ENCODE results near the gene AVPR1A. TPM values are rescaled to one million over a fixed set of nuclear protein-coding genes. Genes with fewer than 3 reads are reported as not detected.
"Not testable (repeated sequence)": the region's sequence is repeated elsewhere in the genome, so short reads cannot be mapped to it uniquely, and the experiment has no call there.

AVPR1A gene
- total RNA-seq = not detected in 2 replicates

DNA sequence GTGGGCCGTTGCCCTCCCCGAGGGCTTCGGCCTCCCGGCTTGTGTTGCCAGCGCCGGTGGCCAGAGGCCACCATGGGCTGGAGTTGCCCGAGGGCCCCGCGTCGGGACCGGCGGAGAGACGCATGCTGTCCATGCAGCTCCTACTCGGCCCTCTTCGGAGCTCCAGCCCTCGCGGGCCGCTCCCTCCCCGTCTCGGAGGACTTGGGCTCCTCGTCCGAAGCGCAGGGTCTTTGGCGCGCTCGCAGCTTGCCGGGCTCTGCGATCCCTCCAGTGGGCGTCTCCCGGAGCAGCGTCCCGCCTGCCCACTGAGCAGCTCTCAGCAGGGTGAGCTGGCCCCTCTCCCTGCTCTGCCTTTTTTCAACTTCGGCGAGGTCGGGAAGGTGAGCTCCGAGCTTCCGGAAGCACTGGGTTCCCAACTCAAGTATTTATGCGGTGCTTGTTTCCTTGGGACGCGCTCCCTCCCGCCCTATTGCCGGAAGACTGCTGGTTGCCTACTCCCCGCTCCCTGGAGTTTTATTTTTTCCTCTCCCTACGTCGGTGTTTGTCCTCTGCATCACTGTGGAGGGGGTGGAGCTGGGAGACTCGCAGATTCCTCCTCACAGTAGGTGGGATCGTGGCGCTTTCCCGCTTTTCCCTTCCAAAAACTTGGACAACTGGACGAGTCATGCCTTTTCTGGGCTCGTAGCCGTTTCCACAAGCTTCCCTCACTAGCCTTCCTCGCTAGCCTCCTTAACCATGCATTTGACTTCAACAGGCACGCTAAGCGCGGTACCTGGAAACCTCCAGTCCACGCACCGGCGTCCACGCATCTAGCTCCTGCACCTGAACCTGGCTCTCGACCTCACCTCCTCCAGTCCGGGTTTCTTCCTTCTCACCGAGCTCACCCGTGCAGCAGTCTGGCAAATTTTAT, at the start of gene AVPR1A:
Gene AVPR1A (minus strand): TSS at position 489 of the 910 bp plus-strand sequence. CDS start 365 bp downstream, at position 124.
- peaks cover 4% of the 10 kb centered on the region for H3K36me3 Mint-ChIP-seq (ENCODE audit: low read depth)
- peaks cover 8% of the 10 kb centered on the region for H3K4me1 Mint-ChIP-seq (ENCODE audit: low read depth)
- H3K27me3 Mint-ChIP-seq (ENCODE audit: low read depth) = peaks cover 48% of the 10 kb centered on the region
- intact Hi-C loops (cut with micrococcal nuclease) = no loop called here
- no peak within 1 kb of the TSS for H3K27ac Mint-ChIP-seq
- peak within 1 kb of the TSS; percentile 10 for H3K4me3 Mint-ChIP-seq (ENCODE audit: low read depth)
- no peak for DNase-seq (ENCODE audit: low spot score)
- H3K9me3 Mint-ChIP-seq = no peaks in the 10 kb centered on the region

DNA sequence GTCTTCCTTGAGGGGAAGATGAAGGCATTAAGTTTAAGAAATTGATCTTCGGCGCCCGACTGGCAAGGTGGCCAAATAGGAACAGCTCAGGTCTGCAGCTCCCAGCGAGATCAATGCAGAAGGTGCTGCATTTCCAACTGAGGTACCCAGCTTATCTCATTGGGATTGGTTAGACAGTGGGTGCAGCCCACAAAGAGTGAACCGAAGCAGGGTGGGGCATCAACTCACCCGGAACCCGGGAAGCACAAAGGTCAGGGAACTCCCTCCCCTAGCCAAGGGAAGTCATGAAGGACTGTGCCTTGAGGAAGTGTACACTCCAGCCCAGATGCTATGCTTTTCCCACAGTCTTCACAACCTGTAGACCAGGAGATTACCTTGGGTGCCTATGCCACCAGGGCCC, 45.2 kb upstream of the AVPR1A start:
- peaks cover 4% of the 10 kb centered on the region for H3K9me3 Mint-ChIP-seq
- H3K27me3 Mint-ChIP-seq (ENCODE audit: low read depth) = no peaks in the 10 kb centered on the region
- no peak for DNase-seq (ENCODE audit: low spot score)
- H3K4me3 Mint-ChIP-seq (ENCODE audit: low read depth) = no peak overlapping the region
- H3K36me3 Mint-ChIP-seq (ENCODE audit: low read depth) = no peaks in the 10 kb centered on the region
- no peak overlapping the region for H3K27ac Mint-ChIP-seq
- no peaks in the 10 kb centered on the region for H3K4me1 Mint-ChIP-seq (ENCODE audit: low read depth)
- intact Hi-C loops (cut with micrococcal nuclease) = no loop called here

DNA sequence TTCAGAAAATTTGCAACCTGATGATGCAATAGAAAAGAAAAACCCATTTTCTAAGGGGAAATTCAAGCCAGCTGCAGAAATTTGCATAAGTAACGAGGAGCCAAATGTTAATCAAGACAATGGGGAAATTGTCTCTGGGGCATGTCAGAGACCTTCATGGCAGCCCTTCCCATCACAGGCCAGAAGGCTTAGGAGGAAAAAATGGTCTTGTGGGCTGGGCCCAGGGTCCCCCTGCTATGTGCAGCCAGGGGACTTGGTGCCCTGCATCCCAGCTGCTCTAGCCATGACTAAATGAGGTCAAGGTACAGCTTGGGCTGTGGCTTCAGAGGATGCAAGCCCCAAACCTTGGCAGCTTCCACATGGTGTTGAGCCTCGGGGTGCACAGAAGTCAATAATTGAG, 28.2 kb upstream of the AVPR1A start:
- no peak overlapping the region for H3K4me3 Mint-ChIP-seq (ENCODE audit: low read depth)
- no peak overlapping the region for H3K27ac Mint-ChIP-seq
- peaks cover 46% of the 10 kb centered on the region for H3K9me3 Mint-ChIP-seq
- no peaks in the 10 kb centered on the region for H3K4me1 Mint-ChIP-seq (ENCODE audit: low read depth)
- no peaks in the 10 kb centered on the region for H3K27me3 Mint-ChIP-seq (ENCODE audit: low read depth)
- no peak for DNase-seq (ENCODE audit: low spot score)
- H3K36me3 Mint-ChIP-seq (ENCODE audit: low read depth) = no peaks in the 10 kb centered on the region
- intact Hi-C loops (cut with micrococcal nuclease) = no loop called here

DNA sequence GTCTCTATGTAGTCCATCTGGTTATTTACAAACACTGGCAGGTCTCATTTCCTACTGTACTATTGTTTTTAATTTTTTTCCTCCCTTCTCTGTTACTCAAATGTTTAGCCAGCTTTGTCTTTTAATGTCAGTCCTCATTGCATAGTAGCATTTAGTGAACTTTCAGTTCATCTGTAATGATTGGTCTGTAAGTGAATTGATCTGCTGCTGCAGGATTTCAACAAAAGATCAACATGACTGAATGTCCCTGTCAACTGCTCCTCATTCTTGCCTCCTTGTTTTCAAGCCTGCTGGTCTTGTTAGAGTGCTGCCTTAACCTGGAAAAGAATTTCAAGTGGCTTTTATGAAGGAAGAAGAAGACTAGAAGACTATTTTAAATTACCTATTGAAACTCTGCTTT, 19.3 kb upstream of the AVPR1A start:
- no peak overlapping the region for H3K27ac Mint-ChIP-seq
- peaks cover 8% of the 10 kb centered on the region for H3K9me3 Mint-ChIP-seq
- intact Hi-C loops (cut with micrococcal nuclease) = no loop called here
- no peak overlapping the region for H3K4me3 Mint-ChIP-seq (ENCODE audit: low read depth)
- no peaks in the 10 kb centered on the region for H3K4me1 Mint-ChIP-seq (ENCODE audit: low read depth)
- H3K27me3 Mint-ChIP-seq (ENCODE audit: low read depth) = no peaks in the 10 kb centered on the region
- no peak for DNase-seq (ENCODE audit: low spot score)
- H3K36me3 Mint-ChIP-seq (ENCODE audit: low read depth) = no peaks in the 10 kb centered on the region

DNA sequence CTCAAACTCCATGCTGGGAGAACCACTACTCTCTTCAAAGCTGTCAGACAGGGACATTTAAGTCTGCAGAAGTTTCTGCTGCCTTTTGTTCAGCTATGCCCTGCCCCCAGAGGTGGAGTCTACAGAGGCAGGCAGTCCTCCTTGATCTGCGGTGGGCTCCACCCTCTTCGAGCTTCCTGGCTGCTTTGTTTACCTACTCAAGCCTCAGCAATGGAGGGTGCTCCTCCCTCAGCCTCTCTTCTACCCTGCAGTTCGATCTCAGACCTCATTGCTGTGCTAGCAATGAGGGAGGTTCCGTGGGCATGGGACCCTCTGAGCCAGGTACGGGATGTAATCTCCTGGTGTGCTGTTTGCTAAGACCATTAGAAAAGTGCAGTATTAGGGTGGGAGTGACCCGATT, 16.7 kb upstream of the AVPR1A start:
- H3K36me3 Mint-ChIP-seq (ENCODE audit: low read depth); intact Hi-C loops (cut with micrococcal nuclease); H3K9me3 Mint-ChIP-seq; H3K4me1 Mint-ChIP-seq (ENCODE audit: low read depth); H3K27me3 Mint-ChIP-seq (ENCODE audit: low read depth); H3K27ac Mint-ChIP-seq; DNase-seq (ENCODE audit: low spot score); H3K4me3 Mint-ChIP-seq (ENCODE audit: low read depth): not testable (repeated sequence)

DNA sequence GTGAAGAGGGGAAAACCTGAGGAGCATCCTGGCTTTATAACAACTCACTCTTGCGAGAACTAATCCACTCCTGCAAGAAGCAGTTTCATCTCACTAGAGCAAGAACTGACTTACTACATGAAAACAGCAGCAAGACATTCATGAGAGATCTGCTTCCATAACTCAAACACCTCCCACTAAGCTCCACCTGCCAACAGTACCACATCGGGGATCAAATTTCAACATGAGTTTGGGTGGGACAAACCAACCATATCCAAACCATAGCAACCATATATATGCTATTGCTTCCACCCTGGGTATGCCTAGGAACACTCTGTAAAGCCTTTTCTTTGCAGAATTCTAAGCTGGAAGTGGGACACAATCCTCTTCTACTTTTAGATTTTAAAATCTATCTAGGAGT, 13.9 kb upstream of the AVPR1A start:
- Mint-ChIP-seq H3K4me3 (ENCODE audit: low read depth) (no peak overlapping the region), H3K27me3 (ENCODE audit: low read depth) (no peaks in the 10 kb centered on the region), H3K36me3 (ENCODE audit: low read depth) (no peaks in the 10 kb centered on the region), H3K4me1 (ENCODE audit: low read depth) (no peaks in the 10 kb centered on the region), H3K9me3 (no peaks in the 10 kb centered on the region), H3K27ac (no peak overlapping the region)
- DNase-seq (ENCODE audit: low spot score) = no peak
- intact Hi-C loops (cut with micrococcal nuclease) = no loop called here

DNA sequence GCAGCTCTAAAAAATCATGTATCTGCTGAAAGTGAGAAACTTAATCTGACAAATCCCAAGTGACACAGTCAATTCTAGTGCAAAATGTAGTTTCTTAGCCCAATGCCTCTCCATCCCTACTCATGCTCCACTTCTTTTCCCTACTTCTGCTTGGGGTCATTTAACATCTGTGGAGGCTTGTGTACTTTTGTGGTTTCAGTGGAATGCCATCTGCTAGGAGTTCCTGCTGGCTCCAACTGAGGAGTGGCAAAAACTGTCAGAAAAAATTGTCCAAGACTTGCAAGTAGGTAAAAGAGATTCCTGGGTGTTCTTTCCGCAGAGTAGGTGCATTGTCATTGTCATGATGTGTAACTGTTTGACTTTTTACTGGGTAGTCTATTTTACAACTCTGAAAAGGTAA, 12.5 kb upstream of the AVPR1A start:
- Mint-ChIP-seq H3K9me3 (no peaks in the 10 kb centered on the region), H3K27me3 (ENCODE audit: low read depth) (no peaks in the 10 kb centered on the region), H3K27ac (no peak overlapping the region), H3K36me3 (ENCODE audit: low read depth) (no peaks in the 10 kb centered on the region), H3K4me1 (ENCODE audit: low read depth) (no peaks in the 10 kb centered on the region), H3K4me3 (ENCODE audit: low read depth) (no peak overlapping the region)
- DNase-seq (ENCODE audit: low spot score) = no peak
- intact Hi-C loops (cut with micrococcal nuclease) = no loop called here

DNA sequence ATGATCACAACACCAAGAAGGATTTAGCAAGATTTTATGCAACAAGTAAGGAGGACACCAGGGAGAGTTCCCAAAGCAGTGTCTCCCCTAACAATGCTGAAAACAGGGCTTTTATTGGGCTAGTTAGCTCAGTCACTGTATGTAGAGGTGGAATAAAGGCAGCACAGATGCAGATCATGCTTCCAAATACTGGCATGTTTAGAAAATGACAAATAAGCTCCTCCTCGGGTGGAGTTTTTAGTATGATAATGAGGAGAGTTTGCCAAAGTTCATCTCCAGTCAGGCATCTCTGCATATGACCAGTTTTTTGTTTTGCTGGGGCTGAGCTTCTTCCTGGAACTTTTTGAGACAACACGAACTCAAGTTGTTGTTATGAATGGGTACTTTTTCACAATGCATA, 4.4 kb upstream of the AVPR1A start:
- Mint-ChIP-seq H3K36me3 (ENCODE audit: low read depth) (peaks cover 4% of the 10 kb centered on the region), H3K9me3 (no peaks in the 10 kb centered on the region), H3K4me3 (ENCODE audit: low read depth) (no peak overlapping the region), H3K27me3 (ENCODE audit: low read depth) (peaks cover 23% of the 10 kb centered on the region), H3K4me1 (ENCODE audit: low read depth) (peaks cover 6% of the 10 kb centered on the region), H3K27ac (no peak overlapping the region)
- no peak for DNase-seq (ENCODE audit: low spot score)
- intact Hi-C loops (cut with micrococcal nuclease) = no loop called here

DNA sequence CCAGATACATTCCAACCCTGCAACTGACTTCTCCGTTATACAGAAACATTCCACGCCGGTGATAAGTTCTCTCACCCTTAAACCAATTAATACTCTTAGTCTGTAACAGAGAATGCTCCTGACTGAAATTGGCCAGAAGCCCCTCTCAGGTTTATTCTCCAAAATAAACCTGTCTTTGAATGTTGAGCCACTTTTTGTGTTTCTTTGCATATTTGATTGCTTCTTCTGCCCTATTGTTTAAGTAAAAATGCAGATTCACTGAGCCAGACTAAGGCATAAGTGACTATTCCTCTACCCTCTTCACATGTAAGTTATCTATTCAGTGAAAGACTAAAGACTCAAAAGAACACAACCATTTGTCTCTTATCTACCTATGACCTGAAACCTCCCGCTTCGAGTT, 3.6 kb upstream of the AVPR1A start:
- no peaks in the 10 kb centered on the region for H3K9me3 Mint-ChIP-seq
- DNase-seq (ENCODE audit: low spot score) = no peak
- no peak overlapping the region for H3K4me3 Mint-ChIP-seq (ENCODE audit: low read depth)
- peaks cover 4% of the 10 kb centered on the region for H3K36me3 Mint-ChIP-seq (ENCODE audit: low read depth)
- H3K27ac Mint-ChIP-seq = no peak overlapping the region
- intact Hi-C loops (cut with micrococcal nuclease) = no loop called here
- peaks cover 31% of the 10 kb centered on the region for H3K27me3 Mint-ChIP-seq (ENCODE audit: low read depth)
- peaks cover 8% of the 10 kb centered on the region for H3K4me1 Mint-ChIP-seq (ENCODE audit: low read depth)

DNA sequence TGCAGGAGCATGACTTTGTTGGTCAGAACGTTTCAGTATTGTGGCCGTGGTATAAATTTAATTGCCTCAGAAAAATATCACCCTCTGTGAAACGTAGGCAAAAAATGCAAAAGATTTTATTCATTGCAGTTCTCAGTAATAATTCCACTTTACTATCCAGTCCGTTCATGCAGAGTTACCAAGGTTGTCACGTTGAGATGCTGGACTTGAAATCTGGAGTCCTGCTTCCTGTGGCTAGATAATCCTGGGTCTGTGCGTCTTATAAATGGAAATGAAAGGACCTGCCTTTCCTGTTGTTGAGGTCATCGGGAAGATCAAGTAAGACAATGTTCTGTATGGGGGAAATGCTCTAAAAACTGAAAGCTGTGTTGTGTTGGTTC, 1.3 kb upstream of the AVPR1A start:
- Mint-ChIP-seq H3K36me3 (ENCODE audit: low read depth) (peaks cover 4% of the 10 kb centered on the region), H3K9me3 (no peaks in the 10 kb centered on the region), H3K4me1 (ENCODE audit: low read depth) (peaks cover 8% of the 10 kb centered on the region)

DNA sequence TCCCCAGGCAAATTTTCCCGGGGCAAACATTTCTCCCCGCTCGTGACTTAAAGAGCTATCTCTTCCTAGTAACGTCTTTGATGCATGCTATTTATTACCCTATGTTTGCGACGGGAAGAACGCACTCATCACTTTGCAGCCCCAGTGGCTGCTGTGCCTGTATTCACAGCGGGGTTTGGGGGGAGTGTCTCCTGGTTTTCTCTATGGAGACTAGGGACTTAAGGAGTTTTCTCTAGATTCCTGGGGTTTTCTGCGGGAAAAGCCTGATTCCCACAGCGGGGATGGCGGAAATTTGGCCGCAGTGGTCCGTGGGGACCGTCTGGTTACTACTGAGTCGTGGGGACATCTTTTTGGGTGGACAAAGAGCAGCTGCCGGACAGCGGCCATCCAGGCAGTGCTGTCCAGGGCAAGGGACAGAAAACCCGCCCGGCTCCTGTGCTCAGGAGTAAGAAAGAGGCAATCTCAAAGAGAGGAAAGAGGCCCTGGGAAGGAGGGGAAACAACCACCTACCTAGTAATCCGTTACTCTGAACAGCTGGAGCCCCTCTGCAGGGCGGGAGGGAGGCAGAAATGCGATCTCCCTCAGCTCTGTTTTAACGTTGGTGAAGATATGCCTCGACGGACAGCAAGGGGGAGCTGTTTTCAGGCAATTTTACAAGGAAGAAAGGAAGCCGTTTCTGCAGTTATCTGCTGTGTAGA, 771 bp upstream of the AVPR1A start:
- Mint-ChIP-seq H3K27ac (no peak overlapping the region), H3K4me1 (ENCODE audit: low read depth) (peaks cover 8% of the 10 kb centered on the region), H3K36me3 (ENCODE audit: low read depth) (peaks cover 4% of the 10 kb centered on the region), H3K27me3 (ENCODE audit: low read depth) (peaks cover 47% of the 10 kb centered on the region), H3K9me3 (no peaks in the 10 kb centered on the region), H3K4me3 (ENCODE audit: low read depth) (peak overlapping the region; percentile 10)
- intact Hi-C loops (cut with micrococcal nuclease) = no loop called here
- DNase-seq (ENCODE audit: low spot score) = no peak

More for the DNA sequence above, 1.3 kb upstream of the AVPR1A start:
- H3K27ac Mint-ChIP-seq = no peak overlapping the region
- H3K4me3 Mint-ChIP-seq (ENCODE audit: low read depth) = no peak overlapping the region
- intact Hi-C loops (cut with micrococcal nuclease) = no loop called here
- no peak for DNase-seq (ENCODE audit: low spot score)
- H3K27me3 Mint-ChIP-seq (ENCODE audit: low read depth) = peaks cover 46% of the 10 kb centered on the region

DNA sequence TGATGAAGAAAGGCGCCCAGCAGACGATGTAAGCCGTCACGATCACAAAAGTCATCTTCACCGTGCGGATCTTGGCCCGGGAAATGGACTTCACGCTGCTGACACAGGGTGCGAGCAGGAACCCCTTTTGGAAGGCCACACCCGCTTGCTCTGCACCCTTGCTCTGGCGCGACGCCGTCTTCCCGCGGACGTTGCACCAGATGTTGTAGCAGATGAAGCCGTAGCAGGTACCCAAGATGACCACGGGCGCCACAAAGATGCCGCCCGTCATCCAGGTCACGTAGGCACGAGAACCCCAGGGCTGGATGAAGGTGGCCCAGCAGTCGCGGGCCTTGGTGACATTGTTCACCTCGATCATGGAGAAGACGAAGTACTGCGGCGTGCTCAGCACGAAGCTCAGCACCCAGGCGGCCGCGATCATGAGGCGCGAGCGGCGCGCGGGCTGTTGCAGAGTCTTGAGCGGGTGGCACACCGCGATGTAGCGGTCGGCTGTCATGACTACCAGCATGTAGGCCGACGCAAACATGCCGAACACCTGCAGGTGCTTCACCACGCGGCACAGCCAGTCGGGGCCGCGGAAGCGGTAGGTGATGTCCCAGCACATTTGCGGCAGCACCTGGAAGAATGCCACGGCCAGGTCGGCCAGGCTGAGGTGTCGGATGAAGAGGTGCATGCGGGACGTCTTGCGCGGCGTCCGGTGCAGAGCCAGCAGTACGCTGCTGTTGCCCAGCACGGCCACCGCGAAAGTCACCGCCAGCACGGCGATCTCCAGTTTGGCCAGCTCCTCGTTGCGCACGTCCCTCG, 890 bp downstream of the AVPR1A start:
- no peak overlapping the region for H3K4me3 Mint-ChIP-seq (ENCODE audit: low read depth)
- H3K27me3 Mint-ChIP-seq (ENCODE audit: low read depth) = peaks cover 48% of the 10 kb centered on the region
- DNase-seq (ENCODE audit: low spot score) = peak; percentile 9
- peaks cover 4% of the 10 kb centered on the region for H3K36me3 Mint-ChIP-seq (ENCODE audit: low read depth)
- no peak overlapping the region for H3K27ac Mint-ChIP-seq
- intact Hi-C loops (cut with micrococcal nuclease) = no loop called here
- no peaks in the 10 kb centered on the region for H3K9me3 Mint-ChIP-seq
- H3K4me1 Mint-ChIP-seq (ENCODE audit: low read depth) = peaks cover 8% of the 10 kb centered on the region

Measured in activated T-helper 2 cell treated with anti-CD3 and anti-CD28 coated beads, Interferon-gamma antibody, Interleukin-2, Interleukin-4, amounts not matched to agents 10 μg/mL and 5 μg/mL and 100 μg/mL, durations not matched to agents 14 hours and 24 hours and 36 hours (primary cell).